HL-60 (cell line): Measurements from ENCODE around the gene ATP10A.
"Not testable (repeated sequence)": the region's sequence is repeated elsewhere in the genome, so short reads cannot be mapped to it uniquely, and the experiment has no call there.

Experiments used
- DNase-seq, 2 experiments: peaks; one replicate each; pipeline ENCODE4 v3.0.0-alpha.2; 2010 to 2020; ENCODE audit warnings: low read depth in 1 of 2, low spot score in 1 of 2
- H3K27ac ChIP-seq: fragments of 250-450 bp; sonication (Bioruptor Pico); replicated peaks from 2 replicates; pipeline ENCODE4 v1.5.1; 2020; ENCODE audit warnings: mild to moderate bottlenecking, moderate library complexity
- H3K27me3 ChIP-seq: fragments of 250-450 bp; sonication (Bioruptor Pico); 2 replicates; pipeline ENCODE4 v1.5.1; 2021; ENCODE audit warnings: mild to moderate bottlenecking, moderate library complexity; ENCODE audit not compliant: insufficient read depth, poor library complexity, severe bottlenecking
- H3K4me3 ChIP-seq: replicated peaks from 2 replicates; pipeline ENCODE4 v1.5.1; 2011; ENCODE audit warnings: mild to moderate bottlenecking, control low read depth, low read length; ENCODE audit not compliant: insufficient read depth
- CTCF ChIP-seq: IDR thresholded peaks from one replicate; pipeline ENCODE4 v1.5.1; 2011; ENCODE audit warnings: low read length, control low read depth, inconsistent platforms; ENCODE audit not compliant: insufficient read depth
- GABPA ChIP-seq: IDR thresholded peaks from 2 replicates; pipeline ENCODE4 v1.6.1; 2012; ENCODE audit warnings: low read depth
- POLR2AphosphoS5 ChIP-seq: IDR thresholded peaks from 2 replicates; pipeline ENCODE4 v1.6.1; 2012; ENCODE audit warnings: low read depth
- SPI1 ChIP-seq: IDR thresholded peaks from 2 replicates; pipeline ENCODE4 v1.6.1; 2012; ENCODE audit warnings: low read depth, mild to moderate bottlenecking, borderline replicate concordance
- TF ChIP-seq, protein P1 (sequence below): IDR thresholded peaks from 2 replicates; pipeline ENCODE4 v1.6.1; 2012; ENCODE audit warnings: low read depth; ENCODE audit not compliant: insufficient replicate concordance

Gene ATP10A

DNA sequence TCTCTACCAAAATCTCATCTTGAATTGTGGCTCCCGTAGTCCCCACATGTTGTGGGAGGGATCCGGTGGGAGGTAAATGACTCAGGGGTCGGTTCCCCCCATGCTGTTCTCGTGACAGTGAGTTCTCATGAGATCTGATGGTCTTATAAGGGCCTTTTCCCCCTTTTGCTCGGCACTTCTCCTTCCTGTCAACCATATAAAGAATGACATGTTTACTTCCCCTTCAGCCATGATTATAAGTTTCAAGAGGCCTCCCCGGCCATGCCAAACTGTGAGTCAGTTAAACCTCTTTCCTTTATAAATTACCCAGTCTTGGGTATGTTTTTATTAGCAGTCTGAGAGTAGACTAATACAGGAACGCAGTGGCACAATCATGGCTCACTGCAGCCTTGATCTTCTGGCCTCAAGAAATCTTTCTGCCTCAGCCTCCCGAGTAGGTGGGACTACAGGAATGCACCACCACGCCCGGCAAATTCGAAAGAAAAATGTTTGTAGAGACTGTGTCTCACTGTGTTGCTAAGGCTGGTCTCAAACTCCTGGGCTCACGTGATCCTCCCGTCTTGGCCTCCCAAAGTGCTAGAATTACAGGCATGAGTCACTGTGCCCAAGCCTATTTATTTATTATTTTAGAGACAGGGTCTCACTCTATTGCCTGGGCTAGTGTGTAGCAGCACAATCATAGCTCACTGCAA is 101.0 kb downstream of the ATP10A start:
- H3K4me3 ChIP-seq = no peak overlapping the region
- H3K27me3 ChIP-seq = no peaks in the 10 kb centered on the region
- H3K27ac ChIP-seq = no peak overlapping the region
- DNase-seq = peak in 1 of 2 experiments; percentile 5
- TF ChIP-seq POLR2AphosphoS5 = no peak
- no peak for TF ChIP-seq GABPA
- no peak for TF ChIP-seq CTCF
- TF ChIP-seq, protein P1, sequence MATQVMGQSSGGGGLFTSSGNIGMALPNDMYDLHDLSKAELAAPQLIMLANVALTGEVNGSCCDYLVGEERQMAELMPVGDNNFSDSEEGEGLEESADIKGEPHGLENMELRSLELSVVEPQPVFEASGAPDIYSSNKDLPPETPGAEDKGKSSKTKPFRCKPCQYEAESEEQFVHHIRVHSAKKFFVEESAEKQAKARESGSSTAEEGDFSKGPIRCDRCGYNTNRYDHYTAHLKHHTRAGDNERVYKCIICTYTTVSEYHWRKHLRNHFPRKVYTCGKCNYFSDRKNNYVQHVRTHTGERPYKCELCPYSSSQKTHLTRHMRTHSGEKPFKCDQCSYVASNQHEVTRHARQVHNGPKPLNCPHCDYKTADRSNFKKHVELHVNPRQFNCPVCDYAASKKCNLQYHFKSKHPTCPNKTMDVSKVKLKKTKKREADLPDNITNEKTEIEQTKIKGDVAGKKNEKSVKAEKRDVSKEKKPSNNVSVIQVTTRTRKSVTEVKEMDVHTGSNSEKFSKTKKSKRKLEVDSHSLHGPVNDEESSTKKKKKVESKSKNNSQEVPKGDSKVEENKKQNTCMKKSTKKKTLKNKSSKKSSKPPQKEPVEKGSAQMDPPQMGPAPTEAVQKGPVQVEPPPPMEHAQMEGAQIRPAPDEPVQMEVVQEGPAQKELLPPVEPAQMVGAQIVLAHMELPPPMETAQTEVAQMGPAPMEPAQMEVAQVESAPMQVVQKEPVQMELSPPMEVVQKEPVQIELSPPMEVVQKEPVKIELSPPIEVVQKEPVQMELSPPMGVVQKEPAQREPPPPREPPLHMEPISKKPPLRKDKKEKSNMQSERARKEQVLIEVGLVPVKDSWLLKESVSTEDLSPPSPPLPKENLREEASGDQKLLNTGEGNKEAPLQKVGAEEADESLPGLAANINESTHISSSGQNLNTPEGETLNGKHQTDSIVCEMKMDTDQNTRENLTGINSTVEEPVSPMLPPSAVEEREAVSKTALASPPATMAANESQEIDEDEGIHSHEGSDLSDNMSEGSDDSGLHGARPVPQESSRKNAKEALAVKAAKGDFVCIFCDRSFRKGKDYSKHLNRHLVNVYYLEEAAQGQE = no peak
- TF ChIP-seq SPI1 = no peak

DNA sequence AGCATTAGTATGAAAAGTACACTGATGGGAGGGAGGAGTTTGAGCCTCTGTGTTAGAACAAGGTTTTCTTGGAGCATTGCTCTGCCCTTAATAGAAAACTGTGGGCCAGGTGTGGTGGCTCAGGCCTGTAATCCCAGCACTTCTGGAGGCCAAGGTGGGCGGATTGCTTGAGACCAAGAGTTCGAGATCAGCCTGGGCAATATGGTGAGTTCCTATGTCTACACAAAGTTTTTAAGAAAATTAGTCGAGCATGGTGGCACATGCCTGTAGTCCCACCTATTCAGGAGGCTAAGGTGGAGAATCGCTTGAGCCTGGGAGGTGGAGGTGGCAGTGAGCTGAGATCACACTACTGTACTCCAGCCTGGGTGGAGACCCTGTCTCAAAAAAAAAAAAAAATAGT is 103.7 kb downstream of the ATP10A start:
- no peak for DNase-seq
- no peak for TF ChIP-seq CTCF
- TF ChIP-seq, protein P1 = no peak
- TF ChIP-seq POLR2AphosphoS5 = no peak
- H3K27me3 ChIP-seq = no peaks in the 10 kb centered on the region
- no peak overlapping the region for H3K4me3 ChIP-seq
- no peak overlapping the region for H3K27ac ChIP-seq

DNA sequence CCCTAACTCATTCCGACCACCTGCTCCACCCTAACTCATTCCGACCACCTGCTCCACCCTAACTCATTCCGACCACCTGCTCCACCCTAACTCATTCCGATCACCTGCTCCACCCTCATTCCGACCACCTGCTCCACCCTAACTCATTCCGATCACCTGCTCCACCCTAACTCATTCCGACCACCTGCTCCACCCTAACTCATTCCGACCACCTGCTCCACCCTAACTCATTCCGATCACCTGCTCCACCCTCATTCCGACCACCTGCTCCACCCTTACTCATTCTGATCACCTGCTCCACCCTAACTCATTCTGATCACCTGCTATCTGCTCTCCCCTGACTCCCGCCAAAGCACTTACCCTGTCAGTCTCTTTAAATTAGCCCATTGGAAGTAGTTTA is 104.5 kb downstream of the ATP10A start:
- not testable (repeated sequence) for H3K4me3 ChIP-seq, H3K27me3 ChIP-seq, DNase-seq, H3K27ac ChIP-seq

GRCh38 chr15:25743548-25744275 is 119.4 kb downstream of the ATP10A start:
- Histone ChIP-seq H3K27me3 (no peaks in the 10 kb centered on the region), H3K27ac (no peak overlapping the region), H3K4me3 (no peak overlapping the region)
- no peak for DNase-seq
- TF ChIP-seq, protein P1 = no peak
- no peak for TF ChIP-seq CTCF
